GM19023 (cell line): ENCODE data around the gene DDX6.
"Not testable (repeated sequence)": the region's sequence is repeated elsewhere in the genome, so short reads cannot be mapped to it uniquely, and the experiment has no call there.

Source experiments
- ATAC-seq: cut with Tn5 transposase; IDR thresholded peaks from one replicate; pipeline ENCODE4 v1.9.1; 2021; ENCODE audit warnings: mild to moderate bottlenecking, moderate library complexity; ENCODE audit not compliant: unreplicated experiment

DDX6 gene

GRCh38 chr11:118746988-118747585 lies 43.9 kb downstream of the DDX6 start:
- ATAC-seq = no peak

GRCh38 chr11:118744046-118744445 lies 46.9 kb downstream of the DDX6 start:
- ATAC-seq = no peak

GRCh38 chr11:118742304-118742703 lies 48.7 kb downstream of the DDX6 start:
- no peak for ATAC-seq

GRCh38 chr11:118740892-118741291 lies 50.1 kb downstream of the DDX6 start:
- no peak for ATAC-seq

- ATAC-seq = no peak
Observed at GRCh38 chr11:118735203-118735602, 55.8 kb downstream of the DDX6 start.

- no peak for ATAC-seq
Observed at GRCh38 chr11:118734031-118734430, 56.9 kb downstream of the DDX6 start.

GRCh38 chr11:118729753-118730152 lies 61.2 kb downstream of the DDX6 start:
- not testable (repeated sequence) for ATAC-seq

- ATAC-seq = not testable (repeated sequence)
Observed at GRCh38 chr11:118728112-118728511, 62.9 kb downstream of the DDX6 start.

GRCh38 chr11:118727721-118728066 lies 63.3 kb downstream of the DDX6 start:
- not testable (repeated sequence) for ATAC-seq

- ATAC-seq = not testable (repeated sequence)
Observed at GRCh38 chr11:118727001-118727720, 63.8 kb downstream of the DDX6 start.

- ATAC-seq = not testable (repeated sequence)
Observed at GRCh38 chr11:118721478-118722015, 69.4 kb downstream of the DDX6 start.

GRCh38 chr11:118720740-118721139 lies 70.2 kb downstream of the DDX6 start:
- not testable (repeated sequence) for ATAC-seq

- ATAC-seq = not testable (repeated sequence)
Observed at GRCh38 chr11:118720078-118720477, 70.9 kb downstream of the DDX6 start.

- not testable (repeated sequence) for ATAC-seq
Observed at GRCh38 chr11:118718562-118718961, 72.4 kb downstream of the DDX6 start.

GRCh38 chr11:118717733-118718132 lies 73.2 kb downstream of the DDX6 start:
- ATAC-seq = not testable (repeated sequence)

- ATAC-seq = not testable (repeated sequence)
Observed at GRCh38 chr11:118717221-118717620, 73.7 kb downstream of the DDX6 start.

- no peak for ATAC-seq
Observed at GRCh38 chr11:118715837-118716260, 75.1 kb downstream of the DDX6 start.

- no peak for ATAC-seq
Observed at GRCh38 chr11:118715245-118715831, 75.6 kb downstream of the DDX6 start.

- no peak for ATAC-seq
Observed at GRCh38 chr11:118714816-118715215, 76.1 kb downstream of the DDX6 start.

- not testable (repeated sequence) for ATAC-seq
Observed at GRCh38 chr11:118714416-118714815, 76.5 kb downstream of the DDX6 start.

GRCh38 chr11:118708296-118708695 lies 82.7 kb downstream of the DDX6 start:
- no peak for ATAC-seq

GRCh38 chr11:118706546-118706825 lies 84.5 kb downstream of the DDX6 start:
- ATAC-seq = no peak
